NCI-H2029 treated with DMSO at 0.1 percent for 48 hours (cell line): Measurements from ENCODE around the gene PPP2R5C.

Source experiments
- DNase-seq: peaks from one replicate; lab custom pipeline; 2025; lab: John Stamatoyannopoulos, UW

The PPP2R5C gene

GRCh38 chr14:101887219-101887618, 125.7 kb downstream of the PPP2R5C start:
- no peak for DNase-seq

- DNase-seq: no peak
These were observed 126.7 kb downstream of the PPP2R5C start for GRCh38 chr14:101888182-101888581.

GRCh38 chr14:101889366-101889765, 127.9 kb downstream of the PPP2R5C start:
- no peak for DNase-seq

- no peak for DNase-seq
These were observed 128.4 kb downstream of the PPP2R5C start for GRCh38 chr14:101889898-101890297.

GRCh38 chr14:101891471-101891870, 130.0 kb downstream of the PPP2R5C start:
- DNase-seq: no peak

GRCh38 chr14:101893759-101894158, 132.2 kb downstream of the PPP2R5C start:
- DNase-seq: no peak

- DNase-seq: no peak
These were observed 133.0 kb downstream of the PPP2R5C start for GRCh38 chr14:101894365-101895081.

- DNase-seq: no peak
These were observed 133.7 kb downstream of the PPP2R5C start for GRCh38 chr14:101895256-101895655.

GRCh38 chr14:101897326-101897725, 135.8 kb downstream of the PPP2R5C start:
- DNase-seq: no peak

GRCh38 chr14:101898416-101898815, 136.9 kb downstream of the PPP2R5C start:
- DNase-seq: no peak

- DNase-seq: no peak
These were observed 137.8 kb downstream of the PPP2R5C start for GRCh38 chr14:101899263-101899662.

GRCh38 chr14:101900253-101900652, 138.7 kb downstream of the PPP2R5C start:
- DNase-seq: no peak

GRCh38 chr14:101903111-101903561, 141.6 kb downstream of the PPP2R5C start:
- no peak for DNase-seq

- no peak for DNase-seq
These were observed 144.1 kb downstream of the PPP2R5C start for GRCh38 chr14:101905614-101906013.

- no peak for DNase-seq
These were observed 145.1 kb downstream of the PPP2R5C start for GRCh38 chr14:101906645-101907044.

GRCh38 chr14:101907619-101908018, 146.1 kb downstream of the PPP2R5C start:
- DNase-seq: no peak

- no peak for DNase-seq
These were observed 147.3 kb downstream of the PPP2R5C start for GRCh38 chr14:101908795-101909194.

- no peak for DNase-seq
These were observed 148.0 kb downstream of the PPP2R5C start for GRCh38 chr14:101909371-101910096.

- DNase-seq: no peak
These were observed 151.3 kb downstream of the PPP2R5C start for GRCh38 chr14:101912841-101913240.

GRCh38 chr14:101914083-101914482, 152.6 kb downstream of the PPP2R5C start:
- no peak for DNase-seq

GRCh38 chr14:101915871-101916815, 154.6 kb downstream of the PPP2R5C start:
- no peak for DNase-seq

- DNase-seq: no peak
These were observed 155.4 kb downstream of the PPP2R5C start for GRCh38 chr14:101916816-101917412.
